Stimulated activated CD4-positive, alpha-beta T cell treated with anti-CD3 and anti-CD28 coated beads, TNF-alpha, amount 100 ng/mL, for 4 hours (primary cell): Measurements from ENCODE around the gene HAGHL.
"Not testable (repeated sequence)": the region's sequence is repeated elsewhere in the genome, so short reads cannot be mapped to it uniquely, and the experiment has no call there.

Source experiments
- DNase-seq, 3 experiments: peaks; one replicate each; pipeline ENCODE4 v3.0.0-alpha.2; 2020; ENCODE audit warnings: low read depth in 3 of 3

The HAGHL gene

GRCh38 chr16:734981-735881 is 8.3 kb downstream of the HAGHL start:
- DNase-seq = no peak

GRCh38 chr16:735982-736453 is 9.1 kb downstream of the HAGHL start:
- DNase-seq = no peak

DNA sequence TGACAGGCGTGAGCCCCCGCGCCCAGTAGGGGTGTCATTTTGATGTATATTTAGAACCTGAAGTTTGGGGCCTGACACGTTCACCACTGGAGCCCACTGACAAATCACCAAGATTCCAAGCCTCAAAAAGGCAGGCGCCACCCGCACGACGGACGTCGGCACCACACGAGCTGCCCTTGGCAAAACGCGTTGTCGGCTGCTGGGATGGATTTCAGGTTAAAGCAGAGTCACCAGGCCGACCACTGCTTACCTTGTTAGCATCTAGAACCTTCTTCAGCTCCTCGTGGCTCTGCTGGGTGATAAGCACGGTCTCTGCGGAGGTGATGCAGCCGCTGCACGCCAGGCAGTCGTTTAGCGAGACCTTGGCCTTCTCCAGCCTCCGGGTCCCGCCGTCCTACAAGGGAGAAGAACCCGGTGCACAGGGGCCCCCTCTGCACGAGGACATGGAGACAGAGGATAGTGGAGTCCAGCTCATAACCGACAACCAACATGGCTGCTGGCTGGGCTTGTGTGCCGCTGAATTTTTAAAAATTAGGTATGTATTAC is 10.1 kb downstream of the HAGHL start:
- DNase-seq = no peak

DNA sequence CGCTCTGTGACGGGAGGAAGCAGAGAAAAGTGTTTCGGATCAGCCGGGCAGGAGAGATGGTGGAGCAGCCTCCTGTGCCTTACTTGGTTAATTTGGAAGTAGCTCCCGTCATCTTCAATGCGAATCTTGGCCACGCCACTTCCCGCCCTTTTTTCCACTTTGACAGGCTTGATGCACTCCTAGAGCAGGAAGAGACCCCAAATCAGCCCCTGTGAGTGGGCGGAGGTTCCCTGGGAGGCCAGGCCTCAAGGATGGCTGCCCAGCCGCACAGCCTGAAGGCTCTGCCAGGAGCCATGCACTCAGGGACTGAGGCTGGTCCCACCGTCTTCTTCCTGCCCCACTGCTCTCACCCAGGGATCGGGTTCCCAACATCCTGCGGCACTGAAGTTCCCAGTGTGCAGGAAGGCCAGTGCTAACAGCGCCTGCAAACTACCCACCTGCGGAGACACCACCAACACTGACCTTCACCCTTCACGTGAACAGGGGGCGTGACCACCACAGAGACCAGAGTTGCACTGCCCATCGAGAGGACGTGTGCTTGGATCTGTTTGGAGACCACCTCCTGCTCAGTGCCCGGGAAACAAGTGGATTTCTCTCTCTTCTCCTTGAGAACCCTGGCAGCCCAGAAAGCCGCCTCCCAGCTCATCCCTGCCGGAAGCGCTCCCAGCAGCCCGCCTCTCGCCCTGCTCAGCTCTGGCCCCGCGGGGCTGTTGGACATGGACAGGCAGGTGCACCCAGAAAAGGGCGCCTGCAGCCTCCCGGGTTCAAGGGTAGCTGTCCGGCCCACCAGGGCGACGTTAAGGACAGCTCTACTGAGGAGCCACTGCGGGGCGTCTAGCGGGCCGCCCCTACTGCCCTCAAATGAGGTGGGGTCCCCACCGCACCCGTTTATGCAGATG is 12.9 kb downstream of the HAGHL start:
- no peak for DNase-seq

GRCh38 chr16:740459-740763 is 13.5 kb downstream of the HAGHL start:
- DNase-seq = no peak

DNA sequence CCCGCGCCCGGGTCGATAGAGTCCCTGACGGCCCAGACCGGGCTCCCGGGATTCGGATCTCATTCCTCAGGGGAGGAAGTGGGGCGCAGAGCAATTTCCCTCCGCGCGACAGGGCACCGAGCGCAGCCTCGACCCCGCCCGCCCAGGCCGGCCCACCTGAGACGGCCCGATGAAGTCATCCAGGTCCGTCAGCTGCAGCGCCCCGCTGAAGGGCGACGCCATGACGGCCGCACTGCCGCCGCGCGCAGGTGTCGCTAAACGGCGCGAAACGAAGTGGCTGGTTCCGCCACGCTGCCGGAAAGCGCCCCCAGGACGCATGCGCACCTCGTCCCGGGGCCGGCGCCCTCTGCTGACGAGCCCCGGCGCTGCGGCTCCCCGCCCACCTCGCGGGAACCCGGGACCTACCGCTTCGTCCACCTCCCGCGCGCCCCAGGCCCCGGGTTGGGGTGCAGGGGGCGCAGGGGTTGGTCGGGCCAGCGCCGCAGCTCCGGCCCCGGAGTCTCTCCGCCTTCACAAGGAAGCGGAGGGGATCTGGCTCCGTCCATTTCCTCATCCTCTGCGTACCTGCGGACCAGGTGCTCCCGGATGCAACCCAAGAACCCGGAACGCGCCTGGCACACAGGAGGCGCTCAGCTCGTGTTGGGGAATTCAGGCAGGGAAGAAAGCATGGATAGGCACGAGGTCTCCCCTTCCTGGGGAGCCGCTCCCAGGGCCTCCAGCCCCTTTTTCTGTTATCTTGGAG is 14.0 kb downstream of the HAGHL start, which contains the start of gene CIAO3:
CIAO3 (minus strand) TSS at position 234 of the 742 bp plus-strand sequence; CDS start at position 222, 12 bp downstream.
- DNase-seq = peak; percentile 85 to 92 (median 90)

DNA sequence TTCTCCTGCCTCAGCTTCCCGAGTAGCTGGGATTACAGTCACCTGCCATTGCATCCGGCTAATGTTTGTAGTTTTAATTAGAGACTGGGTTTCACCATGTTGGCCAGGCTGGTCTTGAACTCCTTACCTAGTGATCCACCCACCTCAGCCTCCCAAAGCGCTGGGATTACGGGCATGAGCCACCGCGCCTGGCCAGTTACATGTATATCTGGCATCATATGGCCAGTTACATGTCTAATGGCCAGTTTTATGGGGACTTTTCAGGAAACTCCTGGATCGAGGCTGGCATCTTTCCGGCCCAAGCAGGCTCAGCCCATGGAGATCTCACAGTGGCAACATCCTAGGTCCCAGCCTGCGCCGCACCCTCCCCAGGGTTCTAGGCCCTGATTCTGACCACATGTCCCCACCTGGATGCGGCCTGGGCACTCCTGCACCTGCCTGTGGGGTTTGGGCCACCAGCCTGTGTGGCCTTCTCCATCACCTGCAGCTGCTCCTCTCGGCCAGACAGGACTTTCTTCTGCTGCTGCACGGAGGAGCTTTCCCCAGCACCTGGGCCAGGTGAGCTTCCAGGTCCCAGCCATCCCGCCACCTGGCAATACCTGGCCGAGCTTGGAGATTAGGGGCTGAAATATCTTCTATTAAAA is 15.2 kb downstream of the HAGHL start:
- DNase-seq = no peak

- DNase-seq = not testable (repeated sequence)
Measured at GRCh38 chr16:742894-743293, 16.0 kb downstream of the HAGHL start.

DNA sequence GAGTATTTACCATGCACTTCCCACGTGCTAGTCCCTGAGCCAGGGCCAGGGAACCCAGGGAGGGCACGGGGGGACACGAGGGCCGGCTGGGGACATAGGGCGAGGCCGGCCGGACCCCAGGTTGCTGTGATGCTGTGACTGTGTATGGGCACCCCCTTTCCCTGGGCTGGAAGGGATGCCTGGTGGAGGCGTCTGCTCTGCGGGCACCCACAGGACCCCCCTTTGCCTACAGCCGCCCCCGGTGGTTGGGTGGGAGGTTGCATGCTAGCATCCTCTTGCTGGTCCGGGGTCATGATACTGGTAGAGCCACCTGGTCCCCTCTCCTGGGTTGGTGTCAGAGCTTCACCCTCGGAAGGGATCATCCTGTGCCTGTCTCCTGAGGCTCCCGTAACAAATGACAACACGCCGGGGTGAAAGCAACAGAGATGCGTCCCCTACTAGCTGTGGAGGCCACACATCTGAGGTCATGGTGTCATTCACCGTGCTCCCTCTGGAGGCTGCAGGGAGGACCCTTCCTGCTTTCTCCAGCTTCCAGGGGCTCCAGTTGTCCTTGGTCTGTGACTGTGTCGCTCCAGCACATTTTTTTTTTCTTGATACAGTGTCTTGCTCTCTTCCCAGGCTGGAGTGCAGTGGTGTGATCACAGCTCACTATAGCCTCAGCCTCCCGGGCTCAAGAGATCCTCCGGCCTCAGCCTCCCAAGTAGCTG is 17.0 kb downstream of the HAGHL start:
- DNase-seq = no peak

- no peak for DNase-seq
Measured at GRCh38 chr16:745739-746138, 18.8 kb downstream of the HAGHL start.

DNA sequence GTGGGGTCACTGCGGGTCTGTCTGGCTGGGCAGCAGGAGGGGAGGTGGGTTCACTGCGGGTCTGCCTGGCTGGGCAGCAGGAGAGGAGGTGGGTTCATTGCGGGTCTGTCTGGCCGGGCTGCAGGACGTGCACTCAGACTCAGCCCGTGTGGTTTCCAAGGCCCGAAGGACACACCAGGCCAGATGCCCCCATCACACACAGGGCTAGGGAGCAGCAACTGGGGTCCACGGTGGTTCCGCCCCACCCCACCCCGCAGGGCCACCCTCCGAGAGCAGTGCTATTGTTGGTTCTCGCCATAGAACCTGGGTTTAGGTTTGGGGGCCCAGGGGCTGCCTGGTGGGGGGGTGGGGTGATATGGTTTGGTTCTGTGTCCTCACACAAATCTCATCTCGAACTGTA is 19.7 kb downstream of the HAGHL start:
- no peak for DNase-seq

DNA sequence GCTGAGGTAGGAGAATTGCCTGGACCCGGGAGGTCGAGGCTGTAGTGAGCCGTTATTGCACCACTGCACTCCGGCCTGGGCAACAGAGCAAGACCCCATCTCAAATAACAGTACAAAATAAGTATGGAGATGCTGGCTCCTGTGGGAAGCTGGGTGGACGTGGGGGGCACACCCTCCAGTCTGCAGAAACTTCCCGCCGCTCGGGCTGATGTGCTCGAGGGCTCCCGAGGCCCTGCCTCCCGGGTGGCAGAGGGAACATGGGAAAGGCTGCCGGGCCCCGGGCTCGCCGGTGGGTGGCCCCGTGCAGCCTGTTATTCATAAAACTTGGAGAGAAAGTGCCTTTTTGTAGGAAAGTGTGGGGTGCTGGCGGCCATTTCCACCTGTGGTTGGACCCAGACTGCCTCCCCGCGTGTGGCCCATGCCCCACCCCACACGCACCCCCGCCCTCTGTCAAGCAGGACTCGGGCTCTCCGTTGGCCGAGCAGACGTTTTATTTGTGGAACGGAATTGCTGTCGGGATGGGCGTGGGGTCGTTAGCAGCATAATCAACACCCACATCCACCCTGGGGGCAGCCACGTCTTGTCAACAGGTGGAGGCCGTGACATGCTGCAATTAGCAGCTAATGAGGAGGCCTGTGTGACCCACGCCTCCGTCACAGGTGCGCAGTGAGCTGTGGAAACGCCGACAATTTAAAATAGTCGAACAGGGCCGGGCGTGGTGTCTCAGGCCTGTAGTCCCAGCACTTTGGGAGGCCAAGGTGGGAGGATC is 21.3 kb downstream of the HAGHL start:
- DNase-seq = no peak

- DNase-seq = no peak
Measured at GRCh38 chr16:749010-749409, 22.1 kb downstream of the HAGHL start.

- no peak for DNase-seq
Measured at GRCh38 chr16:750485-750884, 23.6 kb downstream of the HAGHL start.

- DNase-seq = no peak
Measured at GRCh38 chr16:751152-752006, 24.5 kb downstream of the HAGHL start.

- no peak for DNase-seq
Measured at GRCh38 chr16:752007-752312, 25.1 kb downstream of the HAGHL start.

DNA sequence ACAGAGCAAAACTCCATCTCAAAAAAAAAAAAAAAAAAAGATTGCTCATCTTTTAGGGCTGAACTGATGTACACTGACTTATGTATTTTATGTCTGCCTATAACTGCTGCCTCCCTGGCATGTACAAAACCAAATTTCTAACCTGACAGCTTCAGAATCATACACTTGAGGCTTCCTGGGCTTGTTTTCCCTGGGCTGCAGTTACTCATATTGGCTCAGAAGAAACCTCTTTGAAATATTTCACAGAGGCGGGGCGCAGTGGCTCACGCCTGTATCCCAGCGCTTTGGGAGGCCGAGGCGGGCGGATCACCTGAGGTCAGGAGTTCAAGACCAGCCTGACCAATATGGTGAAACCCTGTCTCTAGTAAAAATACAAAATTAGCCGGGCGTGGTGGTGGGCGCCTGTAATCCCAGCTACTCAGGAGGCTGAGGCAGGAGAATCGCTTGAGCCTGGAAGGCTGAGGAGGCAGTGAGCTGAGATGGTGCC is 27.3 kb downstream of the HAGHL start:
- DNase-seq = not testable (repeated sequence)

- DNase-seq = no peak
Measured at GRCh38 chr16:754656-755055, 27.8 kb downstream of the HAGHL start.

DNA sequence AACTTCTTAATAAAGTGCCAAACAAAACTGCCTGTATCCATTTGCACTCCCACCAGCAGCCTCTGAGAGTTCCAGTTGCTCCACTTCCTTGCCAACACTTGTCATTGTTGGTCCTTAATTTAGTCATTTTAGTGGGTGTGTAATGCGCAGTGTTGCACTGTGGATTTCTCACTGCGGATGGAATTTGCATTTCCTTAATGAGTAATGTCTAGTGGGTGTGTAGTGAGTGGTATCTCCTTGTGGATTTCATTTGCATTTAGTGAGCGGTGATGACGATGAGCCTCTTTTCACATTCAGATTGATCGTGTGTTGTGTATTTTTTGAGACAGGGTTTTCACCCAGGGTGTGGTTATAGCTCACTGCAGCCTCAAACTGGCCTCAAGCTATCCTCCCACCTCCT is 29.5 kb downstream of the HAGHL start:
- no peak for DNase-seq
